ENCODE results near the gene CARHSP1. TPM values are rescaled to one million over a fixed set of nuclear protein-coding genes. Genes with fewer than 3 reads are reported as not detected.

CARHSP1 gene
- total and polyA plus RNA-seq, 2 of the 8 experiments (the other 6 are each of a cell fraction or from before 2014, with no cell fraction given), result 292 to 300 TPM

- H4K5ac ChIP-seq (ENCODE audit: insufficient read length, low read depth, low read length), result no peak overlapping the region
- ChIA-PET CTCF (ENCODE audit: partially characterized antibody) (interaction anchor here (0.6 to 1.9 kb wide), 7 partner anchors 14 to 182 kb away, joined by 3 to 4 read pairs (median 3); no protein-coding TSS in a partner anchor), POLR2A (ENCODE audit: partially characterized antibody) (interaction anchor here (2.1 to 5.8 kb wide), 2 partner anchors 10 to 14 kb away, joined by 16 to 54 read pairs; no protein-coding TSS in a partner anchor)
- H2BK120ac ChIP-seq (replicated peaks; ENCODE audit: low read depth, low read length), result no peak overlapping the region
- H3K18ac ChIP-seq (ENCODE audit: extremely low read depth, low read length), result no peak overlapping the region
- peaks cover 0 to 6% of the 10 kb centered on the region in 2 experiments for H4K20me1 ChIP-seq (replicated peaks in 1 of 2; ENCODE audit: control insufficient read depth in 1 of 2, insufficient read depth in 2 of 2, low read length in 2 of 2)
- DNase-seq (ENCODE audit: low read depth in 1 of 2, low spot score in 2 of 2) (no peak), FAIRE-seq (no peak)
- no peak overlapping the region for H3K27ac ChIP-seq (ENCODE audit: low read depth, low read length)
- H2BK5ac ChIP-seq (ENCODE audit: low read depth, low read length), result no peak overlapping the region
- peaks cover 0 to 4% (median 1%) of the 10 kb centered on the region in 4 experiments; a peak in 3 of 7 replicates for H3K4me1 ChIP-seq (replicated peaks in 1 of 4; ENCODE audit: control insufficient read depth in 3 of 4, insufficient read depth in 4 of 4, low read length in 3 of 4)
- no peak overlapping the region for H2AK5ac ChIP-seq (ENCODE audit: low read depth, low read length)
- H4K8ac ChIP-seq (ENCODE audit: extremely low read depth, insufficient read depth, low read length), result no peak overlapping the region
- no peak overlapping the region for H3K4me2 ChIP-seq (ENCODE audit: insufficient read depth in 1 of 2, low read depth in 2 of 2, low read length in 2 of 2)
- no peak overlapping the region for H3K9ac ChIP-seq (replicated peaks in 1 of 4; ENCODE audit: extremely low read depth in 1 of 4, low read depth in 3 of 4, low read length in 3 of 4)
- WGBS, 2 experiments (ENCODE audit: extremely low coverage in 1 of 2, insufficient coverage in 1 of 2, insufficient read length in 1 of 2, insufficient replicate concordance in 2 of 2, low coverage in 1 of 2, low lambda C conversion rate in 2 of 2, missing lambda C conversion rate in 1 of 2), result 93% methylated on average over 6 of the region's 6 CpGs; no CpG with 5 or more reads in 1 of the 2 experiments
- H3K27me3 ChIP-seq (replicated peaks in 1 of 4; ENCODE audit: control insufficient read depth in 3 of 4, extremely low read depth in 1 of 4, insufficient read depth in 3 of 4, low read length in 3 of 4), result no peaks in the 10 kb centered on the region
- no peak overlapping the region for H3K4me3 ChIP-seq (ENCODE audit: extremely low read depth in 1 of 4, insufficient read depth in 2 of 4, low read depth in 3 of 4, low read length in 4 of 4)
- no peaks in the 10 kb centered on the region for H3K23me2 ChIP-seq (ENCODE audit: low read depth, low read length)
- no peak overlapping the region for H2BK15ac ChIP-seq (ENCODE audit: low read length)
- no peak overlapping the region for H2BK12ac ChIP-seq (ENCODE audit: low read depth, low read length)
- H3K79me2 ChIP-seq (ENCODE audit: control insufficient read depth in 1 of 2, insufficient read depth in 2 of 2, low read length in 2 of 2), result no peaks in the 10 kb centered on the region
- no peak overlapping the region for H4K91ac ChIP-seq (replicated peaks; ENCODE audit: insufficient read length, low read length)
- no peak overlapping the region for H2AFZ ChIP-seq (ENCODE audit: low read length)
- H3K56ac ChIP-seq (replicated peaks; ENCODE audit: insufficient read length, low read depth, low read length), result no peak overlapping the region
- no peak overlapping the region for H2BK20ac ChIP-seq (ENCODE audit: low read length)
- no peak overlapping the region for H3K14ac ChIP-seq (ENCODE audit: insufficient read length)
- no peak overlapping the region for H3K23ac ChIP-seq (ENCODE audit: insufficient read length)
- no peaks in the 10 kb centered on the region for H3K9me3 ChIP-seq (ENCODE audit: insufficient read depth in 2 of 2, low read depth in 1 of 2, low read length in 1 of 2)
- peaks cover 20 to 66% (median 48%) of the 10 kb centered on the region in 4 experiments for H3K36me3 ChIP-seq (ENCODE audit: control insufficient read depth in 2 of 4, insufficient read depth in 4 of 4, low read length in 3 of 4)
- H3K79me1 ChIP-seq (ENCODE audit: low read depth, low read length), result no peaks in the 10 kb centered on the region; the same call in 1 of the 2 replicates
- no peak overlapping the region for H3K4ac ChIP-seq (replicated peaks; ENCODE audit: insufficient read length, low read depth, low read length)
- TF ChIP-seq MAX (IDR thresholded peaks at IDR 0.05) (no peak), ASH2L (IDR thresholded peaks at IDR 0.05; ENCODE audit: low read length) (no peak), SRF (IDR thresholded peaks at IDR 0.05; ENCODE audit: low read depth, low read length) (no peak), RBBP5 (IDR thresholded peaks at IDR 0.05; ENCODE audit: borderline replicate concordance, low read depth, low read length) (no peak), SIN3A (conservative IDR thresholded peaks at IDR 0.05 in 1 of 2, IDR thresholded peaks at IDR 0.05 in 1 of 2; ENCODE audit: low read depth in 1 of 2, low read length in 2 of 2) (no peak), BCL11A (IDR thresholded peaks at IDR 0.05; ENCODE audit: low read depth in 2 of 2, low read length in 2 of 2) (no peak)
- TF ChIP-seq, protein P1, sequence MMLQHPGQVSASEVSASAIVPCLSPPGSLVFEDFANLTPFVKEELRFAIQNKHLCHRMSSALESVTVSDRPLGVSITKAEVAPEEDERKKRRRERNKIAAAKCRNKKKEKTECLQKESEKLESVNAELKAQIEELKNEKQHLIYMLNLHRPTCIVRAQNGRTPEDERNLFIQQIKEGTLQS (IDR thresholded peaks at IDR 0.05; ENCODE audit: insufficient read depth, low read depth, low read length), result no peak
- TF ChIP-seq, protein P2, sequence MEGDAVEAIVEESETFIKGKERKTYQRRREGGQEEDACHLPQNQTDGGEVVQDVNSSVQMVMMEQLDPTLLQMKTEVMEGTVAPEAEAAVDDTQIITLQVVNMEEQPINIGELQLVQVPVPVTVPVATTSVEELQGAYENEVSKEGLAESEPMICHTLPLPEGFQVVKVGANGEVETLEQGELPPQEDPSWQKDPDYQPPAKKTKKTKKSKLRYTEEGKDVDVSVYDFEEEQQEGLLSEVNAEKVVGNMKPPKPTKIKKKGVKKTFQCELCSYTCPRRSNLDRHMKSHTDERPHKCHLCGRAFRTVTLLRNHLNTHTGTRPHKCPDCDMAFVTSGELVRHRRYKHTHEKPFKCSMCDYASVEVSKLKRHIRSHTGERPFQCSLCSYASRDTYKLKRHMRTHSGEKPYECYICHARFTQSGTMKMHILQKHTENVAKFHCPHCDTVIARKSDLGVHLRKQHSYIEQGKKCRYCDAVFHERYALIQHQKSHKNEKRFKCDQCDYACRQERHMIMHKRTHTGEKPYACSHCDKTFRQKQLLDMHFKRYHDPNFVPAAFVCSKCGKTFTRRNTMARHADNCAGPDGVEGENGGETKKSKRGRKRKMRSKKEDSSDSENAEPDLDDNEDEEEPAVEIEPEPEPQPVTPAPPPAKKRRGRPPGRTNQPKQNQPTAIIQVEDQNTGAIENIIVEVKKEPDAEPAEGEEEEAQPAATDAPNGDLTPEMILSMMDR (IDR thresholded peaks at IDR 0.05; ENCODE audit: control extremely low read depth in 1 of 3, insufficient read depth in 1 of 3, low read depth in 1 of 3, low read length in 3 of 3), result no peak
Observed at GRCh38 chr16:8816967-8817655, 51.7 kb downstream of the CARHSP1 start.
